ENCODE data around the gene GMPR2. TPM values are rescaled to one million over a fixed set of nuclear protein-coding genes. Genes with fewer than 3 reads are reported as not detected.

GMPR2 gene
- total and polyA plus RNA-seq, 2 experiments from 2014 or later, result 69.6 to 83.4 TPM

DNA sequence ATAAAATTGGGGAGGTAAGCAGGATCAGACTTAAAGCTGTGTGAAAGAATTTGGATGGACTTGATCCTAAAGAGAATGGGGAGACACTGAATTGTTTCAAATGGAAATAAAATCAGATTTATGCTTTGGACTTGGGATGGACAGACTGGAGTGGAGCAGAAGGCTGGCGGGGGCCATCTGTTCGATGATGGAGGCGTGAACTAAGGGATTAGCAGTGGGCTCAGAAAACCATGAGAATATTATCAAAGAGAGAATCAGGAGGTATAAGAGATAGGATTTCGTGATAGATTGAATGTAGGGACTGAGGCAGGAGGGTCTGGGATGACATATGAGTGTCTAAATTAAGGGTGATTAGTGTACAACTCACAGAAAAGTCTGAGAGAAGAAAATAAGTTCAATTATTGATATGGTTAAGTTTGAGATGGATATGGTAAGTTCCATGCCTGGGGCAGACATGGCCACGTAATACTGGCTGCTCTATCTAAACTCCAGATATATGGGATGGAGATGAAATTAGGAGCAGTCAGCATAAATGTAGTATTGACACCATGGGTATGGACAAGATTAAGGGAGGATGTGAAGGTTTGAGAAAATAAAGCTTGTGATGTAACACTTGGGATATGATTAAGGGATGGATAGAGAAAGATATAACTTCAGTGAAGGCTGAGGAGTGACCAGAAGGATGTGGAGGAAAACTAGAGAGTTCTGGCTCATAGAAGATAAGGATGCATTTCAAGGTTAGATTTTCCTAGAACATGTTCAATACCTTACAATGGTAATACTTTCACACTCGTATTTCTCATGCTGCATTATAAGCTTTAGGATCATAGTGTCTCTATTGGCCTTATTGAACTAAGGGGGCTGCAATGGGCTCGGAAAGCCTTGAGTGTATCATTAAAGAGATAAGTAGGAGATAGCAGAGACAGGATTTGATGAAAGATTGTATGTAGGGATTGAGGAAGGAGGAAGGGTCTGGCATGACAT is 28.3 kb upstream of the GMPR2 start:
- H3K27me3 ChIP-seq, result no peaks in the 10 kb centered on the region
- no peaks in the 10 kb centered on the region for H4K20me1 ChIP-seq (ENCODE audit: insufficient read depth, poor library complexity, severe bottlenecking)
- peaks cover 11% of the 10 kb centered on the region for H3K79me2 ChIP-seq
- H3K4me3 ChIP-seq, result no peak overlapping the region
- H2AFZ ChIP-seq, result no peak overlapping the region
- 96% methylated on average over 7 of the region's 7 CpGs for WGBS (ENCODE audit: low lambda C conversion rate, missing lambda C conversion rate)
- DNase-seq (ENCODE audit: low spot score), result no peak
- no peaks in the 10 kb centered on the region for H3K4me1 ChIP-seq (ENCODE audit: insufficient read depth)
- no peaks in the 10 kb centered on the region for H3K9me3 ChIP-seq (ENCODE audit: low read depth)
- no peak overlapping the region for H3K4me2 ChIP-seq
- H3K27ac ChIP-seq, result no peak overlapping the region
- no peaks in the 10 kb centered on the region for H3K36me3 ChIP-seq (replicated peaks; ENCODE audit: insufficient read depth, low read depth)
- no peaks in the 10 kb centered on the region for H3K9me2 ChIP-seq (replicated peaks; ENCODE audit: insufficient read depth)
- no peak for TF ChIP-seq EZH2phosphoT487 (IDR thresholded peaks at IDR 0.05; ENCODE audit: low read depth, severe bottlenecking, unreplicated experiment)
- TF ChIP-seq, protein P1, sequence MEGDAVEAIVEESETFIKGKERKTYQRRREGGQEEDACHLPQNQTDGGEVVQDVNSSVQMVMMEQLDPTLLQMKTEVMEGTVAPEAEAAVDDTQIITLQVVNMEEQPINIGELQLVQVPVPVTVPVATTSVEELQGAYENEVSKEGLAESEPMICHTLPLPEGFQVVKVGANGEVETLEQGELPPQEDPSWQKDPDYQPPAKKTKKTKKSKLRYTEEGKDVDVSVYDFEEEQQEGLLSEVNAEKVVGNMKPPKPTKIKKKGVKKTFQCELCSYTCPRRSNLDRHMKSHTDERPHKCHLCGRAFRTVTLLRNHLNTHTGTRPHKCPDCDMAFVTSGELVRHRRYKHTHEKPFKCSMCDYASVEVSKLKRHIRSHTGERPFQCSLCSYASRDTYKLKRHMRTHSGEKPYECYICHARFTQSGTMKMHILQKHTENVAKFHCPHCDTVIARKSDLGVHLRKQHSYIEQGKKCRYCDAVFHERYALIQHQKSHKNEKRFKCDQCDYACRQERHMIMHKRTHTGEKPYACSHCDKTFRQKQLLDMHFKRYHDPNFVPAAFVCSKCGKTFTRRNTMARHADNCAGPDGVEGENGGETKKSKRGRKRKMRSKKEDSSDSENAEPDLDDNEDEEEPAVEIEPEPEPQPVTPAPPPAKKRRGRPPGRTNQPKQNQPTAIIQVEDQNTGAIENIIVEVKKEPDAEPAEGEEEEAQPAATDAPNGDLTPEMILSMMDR (IDR thresholded peaks at IDR 0.05; ENCODE audit: poor library complexity), result no peak

DNA sequence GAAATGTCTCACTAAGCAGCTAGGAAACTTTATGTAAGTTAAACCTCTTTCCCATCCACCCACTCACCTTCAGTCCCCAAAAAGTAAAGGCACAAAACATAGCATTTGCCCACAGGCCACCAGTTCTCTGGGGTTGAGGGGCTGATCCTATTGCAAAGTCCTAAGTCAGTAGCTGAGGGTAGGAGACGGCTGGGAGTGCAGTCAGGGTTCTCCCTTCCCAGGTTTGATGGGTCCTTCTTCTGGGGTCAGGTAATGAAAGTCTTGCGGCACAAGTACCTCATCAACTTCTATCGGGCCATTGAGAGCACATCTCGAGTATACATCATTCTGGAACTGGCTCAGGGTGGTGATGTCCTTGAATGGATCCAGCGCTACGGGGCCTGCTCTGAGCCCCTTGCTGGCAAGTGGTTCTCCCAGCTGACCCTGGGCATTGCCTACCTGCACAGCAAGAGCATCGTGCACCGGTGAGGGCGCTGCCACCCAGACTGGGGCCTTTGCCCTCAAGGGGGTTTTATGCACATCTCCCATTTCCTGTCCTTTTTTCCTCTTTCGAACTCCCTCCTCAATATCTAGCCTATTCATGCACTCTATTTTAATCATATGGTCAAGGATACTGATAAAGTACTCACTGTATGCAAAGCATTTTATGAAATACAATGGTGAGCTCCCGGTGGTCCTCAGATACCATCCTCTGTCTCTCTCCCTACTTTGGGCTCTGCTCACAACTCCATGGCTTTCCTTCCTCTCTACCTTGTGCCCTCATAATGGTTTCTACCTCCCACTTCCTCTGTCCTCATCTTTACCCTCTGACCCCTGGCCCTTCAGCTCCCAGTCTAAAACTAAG is 26.2 kb upstream of the GMPR2 start:
- Histone ChIP-seq H3K27ac (no peak overlapping the region), H3K4me3 (no peak overlapping the region), H3K27me3 (no peaks in the 10 kb centered on the region), H4K20me1 (ENCODE audit: insufficient read depth, poor library complexity, severe bottlenecking) (no peaks in the 10 kb centered on the region), H3K4me2 (no peak overlapping the region), H3K79me2 (peaks cover 5% of the 10 kb centered on the region), H3K9me3 (ENCODE audit: low read depth) (no peaks in the 10 kb centered on the region), H3K9me2 (replicated peaks; ENCODE audit: insufficient read depth) (no peaks in the 10 kb centered on the region), H2AFZ (no peak overlapping the region), H3K36me3 (replicated peaks; ENCODE audit: insufficient read depth, low read depth) (no peaks in the 10 kb centered on the region), H3K4me1 (ENCODE audit: insufficient read depth) (peaks cover 1% of the 10 kb centered on the region)
- no peak for DNase-seq (ENCODE audit: low spot score)
- WGBS (ENCODE audit: low lambda C conversion rate, missing lambda C conversion rate), result 97% methylated on average over 11 of the region's 11 CpGs
- no peak for TF ChIP-seq EZH2phosphoT487 (IDR thresholded peaks at IDR 0.05; ENCODE audit: low read depth, severe bottlenecking, unreplicated experiment)
- TF ChIP-seq, protein P1 (IDR thresholded peaks at IDR 0.05; ENCODE audit: poor library complexity), result no peak
- no peak for TF ChIP-seq EZH2 (IDR thresholded peaks at IDR 0.05; ENCODE audit: borderline replicate concordance)

DNA sequence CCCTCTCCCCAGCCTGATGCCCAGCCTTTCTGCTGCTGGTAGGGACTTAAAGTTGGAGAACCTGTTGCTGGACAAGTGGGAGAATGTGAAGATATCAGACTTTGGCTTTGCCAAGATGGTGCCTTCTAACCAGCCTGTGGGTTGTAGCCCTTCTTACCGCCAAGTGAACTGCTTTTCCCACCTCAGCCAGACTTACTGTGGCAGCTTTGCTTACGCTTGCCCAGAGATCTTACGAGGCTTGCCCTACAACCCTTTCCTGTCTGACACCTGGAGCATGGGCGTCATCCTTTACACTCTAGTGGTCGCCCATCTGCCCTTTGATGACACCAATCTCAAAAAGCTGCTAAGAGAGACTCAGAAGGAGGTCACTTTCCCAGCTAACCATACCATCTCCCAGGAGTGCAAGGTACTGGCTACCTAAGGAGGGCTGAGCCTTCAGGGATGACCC is 25.6 kb upstream of the GMPR2 start:
- 94% methylated on average over 5 of the region's 5 CpGs for WGBS (ENCODE audit: low lambda C conversion rate, missing lambda C conversion rate)
- no peaks in the 10 kb centered on the region for H3K36me3 ChIP-seq (replicated peaks; ENCODE audit: insufficient read depth, low read depth)

More for the DNA sequence above, 25.6 kb upstream of the GMPR2 start:
- Histone ChIP-seq H3K27me3 (no peaks in the 10 kb centered on the region), H2AFZ (no peak overlapping the region), H3K27ac (no peak overlapping the region), H3K9me3 (ENCODE audit: low read depth) (no peaks in the 10 kb centered on the region), H3K4me3 (no peak overlapping the region), H3K9me2 (replicated peaks; ENCODE audit: insufficient read depth) (no peaks in the 10 kb centered on the region), H3K4me2 (no peak overlapping the region), H3K79me2 (peaks cover 10% of the 10 kb centered on the region), H4K20me1 (ENCODE audit: insufficient read depth, poor library complexity, severe bottlenecking) (no peaks in the 10 kb centered on the region), H3K4me1 (ENCODE audit: insufficient read depth) (peaks cover 5% of the 10 kb centered on the region)
- no peak for DNase-seq (ENCODE audit: low spot score)
- TF ChIP-seq EZH2phosphoT487 (IDR thresholded peaks at IDR 0.05; ENCODE audit: low read depth, severe bottlenecking, unreplicated experiment) (no peak), EZH2 (IDR thresholded peaks at IDR 0.05; ENCODE audit: borderline replicate concordance) (no peak)
- TF ChIP-seq, protein P1 (IDR thresholded peaks at IDR 0.05; ENCODE audit: poor library complexity), result no peak

All from hepatocyte (in vitro differentiated cells).